ENCODE data around the gene SYT2.
"Not testable (repeated sequence)": the region's sequence is repeated elsewhere in the genome, so short reads cannot be mapped to it uniquely, and the experiment has no call there.

The SYT2 gene

DNA sequence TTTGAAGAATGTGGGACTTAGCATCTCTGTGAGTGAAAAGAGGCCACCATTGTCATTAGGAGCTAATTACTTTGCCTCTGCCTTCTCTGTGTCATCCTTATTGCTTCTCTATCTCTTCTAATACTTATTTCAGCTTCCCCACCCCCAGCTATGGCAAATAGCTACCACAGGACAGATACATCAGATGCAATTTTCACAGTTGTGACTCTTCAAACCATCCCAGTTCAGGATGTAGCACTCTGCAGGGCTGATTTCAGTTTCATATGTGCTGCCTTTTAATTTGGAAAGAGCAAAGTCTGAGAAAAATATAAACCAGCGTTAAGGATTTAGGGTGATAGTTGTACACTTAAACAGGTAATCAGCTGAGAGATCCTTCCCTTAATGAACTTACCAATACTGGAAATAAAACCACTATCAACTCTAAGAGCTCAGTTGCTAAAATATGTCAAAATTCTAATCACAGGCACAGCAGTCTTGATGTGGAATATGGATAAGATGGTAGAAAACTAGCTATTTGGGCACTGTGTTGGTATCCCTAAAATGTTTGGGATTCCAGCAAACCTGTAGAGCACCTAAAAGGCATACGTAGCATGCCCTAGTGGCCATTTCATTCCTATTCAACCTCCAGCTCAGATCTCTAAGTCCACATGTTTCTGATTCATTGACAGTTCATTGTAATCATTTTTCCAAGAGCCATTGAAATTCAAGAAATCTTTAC is 148.4 kb downstream of the SYT2 start:
- no peak for DNase-seq (ENCODE audit: low read depth, low spot score)

DNA sequence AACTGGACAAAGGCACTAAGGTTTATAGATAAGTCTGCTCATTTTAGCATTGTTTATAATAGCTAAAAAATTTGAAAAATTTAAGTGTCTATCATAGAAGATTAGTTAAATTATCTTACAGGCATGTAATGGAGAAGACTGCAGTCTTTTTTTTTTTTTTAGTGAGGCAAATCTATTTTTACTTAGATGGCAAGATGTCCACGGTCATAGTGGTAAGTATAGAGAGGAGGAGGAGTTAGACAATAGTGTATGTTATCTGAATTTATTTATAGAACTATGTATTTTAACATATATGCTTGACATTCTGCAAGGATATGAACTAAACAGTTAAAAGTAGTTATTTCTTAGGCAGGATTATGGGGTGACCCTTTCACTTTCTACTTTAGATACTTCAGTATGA is 149.0 kb downstream of the SYT2 start:
- no peak overlapping the region for H3K4me3 ChIP-seq (ENCODE audit: low read depth, low read length)
- POLR2A ChIA-PET = no interaction called here
- CTCF ChIA-PET = interaction anchor here (0.9 to 2.9 kb wide), 4 partner anchors 10 to 60 kb away, joined by 3 to 26 read pairs (median 6); no protein-coding TSS in a partner anchor
- TF ChIP-seq, protein P1, sequence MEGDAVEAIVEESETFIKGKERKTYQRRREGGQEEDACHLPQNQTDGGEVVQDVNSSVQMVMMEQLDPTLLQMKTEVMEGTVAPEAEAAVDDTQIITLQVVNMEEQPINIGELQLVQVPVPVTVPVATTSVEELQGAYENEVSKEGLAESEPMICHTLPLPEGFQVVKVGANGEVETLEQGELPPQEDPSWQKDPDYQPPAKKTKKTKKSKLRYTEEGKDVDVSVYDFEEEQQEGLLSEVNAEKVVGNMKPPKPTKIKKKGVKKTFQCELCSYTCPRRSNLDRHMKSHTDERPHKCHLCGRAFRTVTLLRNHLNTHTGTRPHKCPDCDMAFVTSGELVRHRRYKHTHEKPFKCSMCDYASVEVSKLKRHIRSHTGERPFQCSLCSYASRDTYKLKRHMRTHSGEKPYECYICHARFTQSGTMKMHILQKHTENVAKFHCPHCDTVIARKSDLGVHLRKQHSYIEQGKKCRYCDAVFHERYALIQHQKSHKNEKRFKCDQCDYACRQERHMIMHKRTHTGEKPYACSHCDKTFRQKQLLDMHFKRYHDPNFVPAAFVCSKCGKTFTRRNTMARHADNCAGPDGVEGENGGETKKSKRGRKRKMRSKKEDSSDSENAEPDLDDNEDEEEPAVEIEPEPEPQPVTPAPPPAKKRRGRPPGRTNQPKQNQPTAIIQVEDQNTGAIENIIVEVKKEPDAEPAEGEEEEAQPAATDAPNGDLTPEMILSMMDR (IDR thresholded peaks at IDR 0.05; ENCODE audit: insufficient read depth, low read length, missing control alignments) = no peak
- no peak for DNase-seq (ENCODE audit: low read depth, low spot score)

More for the DNA sequence above, 148.4 kb downstream of the SYT2 start:
- POLR2A ChIA-PET = no interaction called here
- CTCF ChIA-PET = interaction anchor here (0.7 to 2.9 kb wide), 8 partner anchors 10 to 61 kb away, joined by 3 to 26 read pairs (median 4); no protein-coding TSS in a partner anchor
- TF ChIP-seq, protein P1 (IDR thresholded peaks at IDR 0.05; ENCODE audit: insufficient read depth, low read length, missing control alignments) = no peak
- H3K4me3 ChIP-seq (ENCODE audit: low read depth, low read length) = no peak overlapping the region

DNA sequence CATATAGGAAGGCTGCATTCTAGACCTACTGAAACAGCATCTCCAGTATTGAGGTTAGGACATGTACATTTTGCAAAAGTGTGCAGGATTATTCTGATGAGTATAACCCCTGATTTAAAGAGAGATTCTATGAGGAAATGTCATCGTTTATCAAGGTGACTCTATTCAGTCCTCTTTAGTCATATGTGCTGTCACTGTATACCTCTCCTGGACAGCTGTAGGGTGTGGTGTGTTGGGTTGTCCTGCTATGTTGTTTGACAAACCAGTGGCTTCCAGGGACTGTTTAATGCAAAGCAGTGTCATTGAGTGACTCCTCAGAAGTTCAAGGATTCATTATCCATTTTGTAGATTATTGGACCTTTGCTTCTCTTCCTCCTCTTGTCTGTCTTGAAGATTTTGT is 152.6 kb downstream of the SYT2 start:
- CTCF ChIA-PET = interaction anchor here (1.0 kb wide), 1 partner anchor 43 kb away, joined by 3 read pairs; no protein-coding TSS in a partner anchor
- DNase-seq (ENCODE audit: low read depth, low spot score); H3K4me3 ChIP-seq (ENCODE audit: low read depth, low read length); POLR2A ChIA-PET: not testable (repeated sequence)

DNA sequence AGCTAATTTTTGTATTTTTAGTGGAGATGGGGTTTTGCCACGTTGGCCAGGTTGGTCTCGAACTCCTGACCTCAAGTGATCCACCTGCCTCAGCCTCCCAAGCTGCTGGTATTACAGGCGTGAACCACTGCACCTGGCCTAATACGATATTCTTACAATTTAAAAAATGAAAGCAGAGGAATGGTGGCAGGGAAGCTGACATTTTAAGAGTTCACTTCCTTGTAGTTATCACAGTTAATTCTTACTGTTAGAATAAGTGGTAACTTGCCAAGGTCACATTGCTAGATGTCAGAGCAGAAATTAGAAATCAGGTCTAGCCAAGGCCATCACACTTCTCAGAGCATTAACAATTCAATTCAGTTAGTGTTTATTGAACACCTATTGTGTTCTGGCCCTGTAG is 154.2 kb downstream of the SYT2 start:
- DNase-seq (ENCODE audit: low read depth, low spot score); H3K4me3 ChIP-seq (ENCODE audit: low read depth, low read length); POLR2A ChIA-PET: not testable (repeated sequence)
- CTCF ChIA-PET = interaction anchor here (2.0 kb wide), 1 partner anchor 16 kb away, joined by 7 read pairs; no protein-coding TSS in a partner anchor

DNA sequence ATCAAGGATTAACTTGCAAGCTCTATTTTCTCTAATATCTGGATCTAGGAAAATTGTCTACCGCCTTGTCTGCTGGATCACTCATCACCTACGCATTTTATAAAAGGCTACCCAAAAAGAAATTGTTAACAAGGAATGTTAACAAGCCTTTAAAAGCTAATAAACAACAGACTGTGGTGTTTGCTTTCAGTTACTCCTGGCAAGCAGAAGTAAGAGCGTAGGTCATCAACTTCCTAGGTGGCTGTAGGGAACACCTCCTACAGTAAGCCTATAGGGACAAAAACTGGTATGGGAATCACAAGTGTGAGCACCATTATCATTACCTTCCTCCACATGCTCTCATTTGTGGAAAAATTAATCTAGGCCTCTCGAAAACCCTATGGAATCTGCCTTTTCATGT is 155.6 kb downstream of the SYT2 start:
- CTCF ChIA-PET = interaction anchor here (1.4 to 4.1 kb wide), 2 partner anchors 10 to 17 kb away, joined by 4 to 16 read pairs; no protein-coding TSS in a partner anchor
- POLR2A ChIA-PET; H3K4me3 ChIP-seq (ENCODE audit: low read depth, low read length); DNase-seq (ENCODE audit: low read depth, low spot score): not testable (repeated sequence)

DNA sequence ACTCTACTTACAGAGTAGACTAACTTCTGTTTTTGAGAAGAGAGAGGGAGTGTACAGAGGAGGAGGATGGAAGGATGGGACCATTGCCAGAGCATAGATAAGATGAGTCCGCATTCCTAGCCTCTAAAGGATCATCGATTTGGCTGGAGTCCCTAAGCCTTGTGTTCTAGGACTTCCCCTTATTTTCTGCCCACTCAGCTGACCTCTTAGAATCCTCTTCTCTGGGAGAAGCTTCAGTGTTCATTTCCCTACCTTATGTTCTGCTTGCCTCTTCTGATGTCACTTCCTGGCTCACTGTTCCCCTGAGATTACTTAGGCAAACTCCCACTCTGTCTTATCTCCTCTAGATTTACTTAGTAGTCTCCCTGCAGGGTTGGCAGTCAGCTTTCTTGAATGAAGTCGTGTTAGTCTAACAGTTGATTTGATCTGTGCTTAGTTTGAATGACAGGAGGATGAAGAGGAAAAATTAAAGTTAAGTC is 156.7 kb downstream of the SYT2 start:
- DNase-seq (ENCODE audit: low read depth, low spot score) = no peak
- TF ChIP-seq, protein P1 (IDR thresholded peaks at IDR 0.05; ENCODE audit: insufficient read depth, low read length, missing control alignments) = no peak
- no peak overlapping the region for H3K4me3 ChIP-seq (ENCODE audit: low read depth, low read length)
- POLR2A ChIA-PET = no interaction called here
- CTCF ChIA-PET = interaction anchor here (1.4 to 4.1 kb wide), 2 partner anchors 11 to 18 kb away, joined by 4 to 16 read pairs; no protein-coding TSS in a partner anchor

DNA sequence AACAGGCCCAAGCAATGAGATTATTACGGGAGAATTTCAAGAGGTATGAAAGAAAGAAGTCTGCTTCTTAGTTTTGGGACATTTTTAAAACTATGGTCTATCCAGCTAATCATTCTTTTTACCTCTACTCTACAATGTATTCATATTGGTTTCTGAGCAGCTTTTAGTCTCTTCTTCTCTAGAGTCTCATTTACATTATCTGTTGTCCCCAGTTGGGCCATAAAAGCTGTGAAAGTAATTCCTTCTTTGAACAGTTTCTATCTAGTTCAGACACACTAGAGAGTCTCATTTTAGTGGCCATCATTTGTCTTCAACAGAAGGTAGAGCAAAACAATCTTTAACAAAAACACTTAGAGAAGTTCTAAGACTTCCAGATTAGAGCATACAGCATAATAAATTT is 157.2 kb downstream of the SYT2 start:
- H3K4me3 ChIP-seq (ENCODE audit: low read depth, low read length); POLR2A ChIA-PET; DNase-seq (ENCODE audit: low read depth, low spot score): not testable (repeated sequence)
- CTCF ChIA-PET = interaction anchor here (0.7 to 4.1 kb wide), 3 partner anchors 19 to 22 kb away, joined by 3 to 16 read pairs (median 3); no protein-coding TSS in a partner anchor

DNA sequence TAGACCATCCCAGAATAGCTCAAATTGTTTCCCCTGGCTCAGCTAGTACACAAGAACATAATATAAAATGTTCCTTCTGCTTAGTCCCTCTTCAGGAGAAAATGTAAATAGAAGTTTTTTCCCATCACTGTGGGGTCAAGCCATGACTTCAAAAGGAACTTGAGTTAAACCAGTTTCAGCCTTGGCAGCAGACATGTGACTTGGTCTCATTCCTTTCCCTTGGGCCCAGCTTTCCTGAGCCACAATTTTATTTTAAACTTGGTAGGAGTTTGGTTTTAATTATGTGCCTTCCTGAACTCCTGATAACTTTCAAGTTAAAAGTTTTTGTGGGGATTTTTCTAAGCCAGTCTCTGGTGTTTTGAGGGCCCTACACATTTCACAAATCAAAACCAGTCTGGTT is 157.6 kb downstream of the SYT2 start:
- DNase-seq (ENCODE audit: low read depth, low spot score); H3K4me3 ChIP-seq (ENCODE audit: low read depth, low read length); POLR2A ChIA-PET: not testable (repeated sequence)
- CTCF ChIA-PET = interaction anchor here (0.7 to 4.1 kb wide), 3 partner anchors 19 to 23 kb away, joined by 3 to 16 read pairs (median 3); no protein-coding TSS in a partner anchor

DNA sequence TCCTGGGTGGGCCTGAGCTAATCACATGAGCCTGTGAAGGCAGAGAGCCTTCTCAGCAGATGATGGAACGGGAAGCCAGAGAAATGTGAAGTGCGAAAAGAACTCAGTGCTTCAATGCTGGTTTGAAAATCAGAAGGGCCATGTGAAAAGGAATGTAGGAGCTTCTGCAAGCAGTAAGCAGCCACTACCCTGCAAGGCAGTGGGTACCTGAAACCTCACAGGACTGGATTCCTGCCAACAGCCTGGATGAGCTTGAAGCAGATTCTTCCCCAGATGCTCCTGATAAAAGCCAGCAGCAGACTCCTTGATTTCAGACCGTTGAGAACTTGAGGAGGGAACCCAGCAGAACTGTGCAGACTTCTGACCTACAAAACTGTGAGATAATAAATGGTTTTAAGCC is 158.6 kb downstream of the SYT2 start:
- TF ChIP-seq, protein P1 (IDR thresholded peaks at IDR 0.05; ENCODE audit: insufficient read depth, low read length, missing control alignments) = no peak
- ChIA-PET CTCF (interaction anchor here (1.1 to 4.1 kb wide), 2 partner anchors 13 to 20 kb away, joined by 3 to 16 read pairs; no protein-coding TSS in a partner anchor), POLR2A (no interaction called here)
- H3K4me3 ChIP-seq (ENCODE audit: low read depth, low read length) = no peak overlapping the region
- no peak for DNase-seq (ENCODE audit: low read depth, low spot score)

DNA sequence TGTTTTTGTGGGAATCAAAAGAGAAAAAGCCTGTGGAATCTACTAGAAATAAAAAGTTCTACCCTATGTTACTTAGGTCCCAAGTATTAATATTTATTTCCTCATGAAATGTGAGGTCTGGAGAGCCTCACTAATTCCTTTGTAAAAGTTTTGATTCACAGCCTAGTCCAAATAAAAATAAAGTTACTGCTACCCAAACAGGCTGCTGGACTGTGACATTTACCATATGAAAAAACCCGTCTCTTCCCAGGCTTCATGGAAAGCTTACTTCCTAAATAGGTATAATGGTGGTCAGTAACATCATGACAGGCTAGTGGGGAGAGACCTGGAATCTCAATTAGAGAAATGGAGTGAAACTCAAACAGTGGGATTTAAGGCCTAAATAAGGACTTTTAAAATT is 160.2 kb downstream of the SYT2 start:
- POLR2A ChIA-PET; DNase-seq (ENCODE audit: low read depth, low spot score); CTCF ChIA-PET; H3K4me3 ChIP-seq (ENCODE audit: low read depth, low read length): not testable (repeated sequence)
